GM18873 (cell line): ENCODE data around the gene HSPA6.
"Not testable (repeated sequence)": the region's sequence is repeated elsewhere in the genome, so short reads cannot be mapped to it uniquely, and the experiment has no call there.

Experiments used
- ATAC-seq: cut with Tn5 transposase; IDR thresholded peaks from one replicate; pipeline ENCODE4 v1.9.1; 2021; ENCODE audit warnings: mild to moderate bottlenecking, moderate library complexity, moderate number of reproducible peaks; ENCODE audit not compliant: unreplicated experiment, low FRiP score

The HSPA6 gene

DNA sequence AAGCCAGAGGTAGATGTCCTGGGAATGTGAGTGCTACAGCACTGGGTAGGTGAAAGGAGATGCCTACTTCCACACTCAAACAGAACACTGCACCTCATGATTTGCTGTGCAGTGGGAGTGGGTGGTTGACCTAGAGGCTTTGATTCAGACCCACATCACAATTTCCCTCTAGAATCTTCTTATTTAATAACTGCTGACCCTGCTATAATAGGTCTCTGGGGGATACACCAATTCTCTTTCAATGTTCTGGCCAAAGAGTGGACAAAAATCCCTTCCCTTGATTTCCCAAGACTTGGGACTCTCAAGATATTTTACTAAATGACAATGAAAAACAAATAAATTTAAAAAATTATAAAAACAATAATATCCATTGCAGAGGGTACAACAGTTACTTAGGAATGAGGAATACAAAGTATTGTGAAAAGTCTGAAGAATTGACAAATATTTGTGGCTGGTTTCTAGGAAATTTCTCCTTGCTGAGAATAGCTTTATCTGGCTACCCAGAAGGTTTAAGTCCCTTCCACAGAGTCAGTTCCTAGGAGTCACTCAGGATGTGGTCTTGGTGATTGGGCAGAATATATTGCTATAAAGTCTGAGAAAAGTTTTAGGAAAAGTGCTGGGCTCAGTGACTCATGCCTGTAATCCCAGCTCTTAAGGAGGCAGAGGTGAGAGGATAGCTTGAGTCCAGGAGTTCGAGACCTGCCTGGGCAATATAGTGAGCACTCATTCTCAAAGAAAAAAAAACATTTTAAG lies 21.5 kb upstream of the HSPA6 start:
- no peak for ATAC-seq

GRCh38 chr1:161503394-161503748 lies 21.0 kb upstream of the HSPA6 start:
- no peak for ATAC-seq

- no peak for ATAC-seq
Observed at GRCh38 chr1:161505686-161506085, 18.7 kb upstream of the HSPA6 start.

DNA sequence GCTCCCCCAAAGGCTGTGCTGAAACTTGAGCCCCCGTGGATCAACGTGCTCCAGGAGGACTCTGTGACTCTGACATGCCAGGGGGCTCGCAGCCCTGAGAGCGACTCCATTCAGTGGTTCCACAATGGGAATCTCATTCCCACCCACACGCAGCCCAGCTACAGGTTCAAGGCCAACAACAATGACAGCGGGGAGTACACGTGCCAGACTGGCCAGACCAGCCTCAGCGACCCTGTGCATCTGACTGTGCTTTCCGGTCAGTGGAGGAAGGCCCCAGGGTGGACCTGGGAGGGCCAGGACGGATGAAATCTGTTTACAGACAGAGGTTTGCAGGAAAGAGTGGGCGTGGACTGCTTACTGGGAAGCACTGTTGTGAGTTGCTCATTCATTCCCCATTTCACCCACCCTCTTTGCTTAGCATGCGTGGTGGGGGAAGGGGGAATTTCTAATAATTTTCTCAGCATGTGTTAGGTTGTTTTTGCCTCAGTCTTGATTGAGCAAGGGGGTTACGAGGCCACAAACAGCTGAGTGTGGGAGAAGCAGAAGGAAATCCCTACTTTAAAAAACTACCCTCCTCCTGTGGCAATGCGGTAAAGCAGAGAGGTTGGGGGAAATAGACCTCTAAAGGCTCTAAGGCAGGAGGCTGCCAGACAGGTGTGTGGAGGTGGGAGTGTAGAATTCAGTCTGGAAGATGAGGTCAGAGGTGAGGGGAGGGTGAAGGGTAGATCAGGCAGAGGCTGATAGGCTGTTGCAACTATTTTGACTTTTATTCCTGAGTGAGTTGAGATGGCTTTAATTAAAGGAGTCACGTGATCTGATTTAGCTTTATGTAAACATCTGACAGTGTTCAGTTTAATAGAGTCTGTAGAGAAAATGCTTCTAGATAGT lies 17.8 kb upstream of the HSPA6 start:
- ATAC-seq: no peak

- no peak for ATAC-seq
Observed at GRCh38 chr1:161510477-161510876, 13.9 kb upstream of the HSPA6 start.

GRCh38 chr1:161511018-161511755 lies 13.2 kb upstream of the HSPA6 start:
- no peak for ATAC-seq

- ATAC-seq: no peak
Observed at GRCh38 chr1:161511756-161512060, 12.6 kb upstream of the HSPA6 start.

DNA sequence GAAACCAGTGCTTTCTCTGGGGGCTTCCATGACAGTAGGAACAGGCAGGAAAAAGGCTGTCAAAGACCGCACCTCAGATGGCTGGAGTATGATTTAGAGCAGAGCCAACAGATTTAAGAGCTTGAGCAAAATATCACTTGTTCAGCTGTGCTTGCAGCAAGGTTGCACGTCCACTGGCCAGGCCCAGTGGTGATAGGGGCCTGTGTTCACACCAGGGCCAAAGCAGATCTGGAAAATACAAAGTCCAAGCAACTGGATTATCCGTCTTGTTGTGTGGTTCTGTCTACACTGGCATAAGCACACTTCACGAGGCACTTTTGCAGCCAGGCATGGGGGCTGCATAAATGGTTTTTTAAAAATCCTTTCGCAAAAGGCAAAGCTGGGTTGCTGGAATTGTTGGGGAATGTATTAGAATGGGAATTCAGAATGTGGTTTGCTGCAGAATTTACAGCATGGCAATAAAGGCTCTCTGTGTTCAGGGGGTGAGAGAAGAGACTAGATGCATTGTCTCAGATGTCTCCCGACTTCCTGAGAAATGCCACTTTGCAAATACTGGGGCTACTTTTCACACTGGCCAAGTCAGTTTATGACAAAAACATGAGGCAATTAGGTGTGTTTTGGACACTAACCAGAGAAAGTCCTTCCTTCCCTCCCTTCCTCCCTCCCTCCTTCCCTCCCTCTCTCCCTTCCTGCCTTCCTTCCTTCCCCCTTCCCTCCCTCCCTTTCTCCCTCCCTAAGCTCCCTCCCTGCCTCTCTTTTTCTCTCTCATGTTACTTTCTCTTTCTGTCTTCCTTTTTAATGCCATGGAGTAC lies 11.5 kb upstream of the HSPA6 start:
- not testable (repeated sequence) for ATAC-seq

GRCh38 chr1:161513448-161513780 lies 10.9 kb upstream of the HSPA6 start:
- not testable (repeated sequence) for ATAC-seq

GRCh38 chr1:161513953-161514352 lies 10.4 kb upstream of the HSPA6 start:
- ATAC-seq: not testable (repeated sequence)

DNA sequence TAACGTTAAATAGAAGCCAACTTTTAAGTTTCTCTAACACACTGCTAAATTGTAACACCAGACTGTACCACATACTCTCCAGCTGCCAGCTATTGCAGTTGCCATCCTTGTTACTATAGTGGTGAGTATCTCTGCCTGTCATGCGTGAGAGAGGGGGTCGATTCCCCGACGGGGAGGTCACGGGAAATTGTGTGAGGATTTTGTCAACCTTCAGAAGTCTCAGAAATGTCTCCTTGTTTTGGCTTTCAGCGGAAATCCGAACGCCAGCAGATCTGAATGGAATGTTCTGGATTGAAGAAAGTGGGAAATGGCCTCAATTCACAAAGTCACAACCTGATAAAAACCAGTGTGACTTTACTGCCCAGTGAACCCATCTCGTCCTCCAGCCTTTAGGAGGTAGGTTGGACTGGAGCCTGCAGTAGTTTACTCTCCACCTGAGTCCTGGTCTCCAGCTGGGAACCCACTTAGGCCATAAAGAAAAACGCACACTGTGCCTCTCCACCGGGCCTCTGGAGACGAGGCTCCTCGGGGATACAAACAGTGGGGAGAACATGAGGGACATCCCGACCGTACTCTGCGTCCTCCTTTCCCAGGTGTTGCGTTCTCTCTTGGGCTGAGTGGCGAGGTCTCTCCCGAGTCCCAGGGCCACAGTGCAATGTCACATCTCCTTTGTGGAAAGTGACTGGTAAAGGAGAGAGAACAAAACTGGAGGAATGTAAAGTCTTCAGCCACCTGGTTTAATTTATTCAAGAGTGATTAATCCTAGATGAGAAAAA lies 1.1 kb upstream of the HSPA6 start:
- peak; percentile 15 for ATAC-seq

GRCh38 chr1:161524742-161525291 lies 477 bp downstream of the HSPA6 start:
- peak; percentile 2 for ATAC-seq

- ATAC-seq: not testable (repeated sequence)
Observed at GRCh38 chr1:161525321-161525720, 981 bp downstream of the HSPA6 start.

- ATAC-seq: not testable (repeated sequence)
Observed at GRCh38 chr1:161525918-161526317, 1.6 kb downstream of the HSPA6 start.

DNA sequence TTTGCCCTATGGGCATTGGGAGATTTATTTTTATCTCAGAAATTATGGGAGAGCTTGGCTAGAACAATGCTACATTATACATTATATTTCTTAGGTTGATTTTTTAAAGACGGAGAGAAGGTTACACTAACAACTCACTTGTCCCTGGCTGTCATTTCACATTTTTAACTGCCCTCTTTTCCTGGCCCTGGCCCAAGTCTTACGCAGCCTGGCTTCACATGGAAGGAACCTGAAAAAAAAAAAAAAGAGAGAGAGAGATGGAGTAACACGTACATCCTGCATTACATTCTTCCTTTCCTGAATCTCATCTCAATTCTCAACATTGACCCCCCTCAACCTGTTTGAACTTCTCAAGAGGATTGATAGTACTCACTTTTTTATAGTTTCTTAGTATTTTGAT lies 4.2 kb downstream of the HSPA6 start:
- not testable (repeated sequence) for ATAC-seq

GRCh38 chr1:161529463-161530104 lies 5.2 kb downstream of the HSPA6 start:
- ATAC-seq: not testable (repeated sequence)

DNA sequence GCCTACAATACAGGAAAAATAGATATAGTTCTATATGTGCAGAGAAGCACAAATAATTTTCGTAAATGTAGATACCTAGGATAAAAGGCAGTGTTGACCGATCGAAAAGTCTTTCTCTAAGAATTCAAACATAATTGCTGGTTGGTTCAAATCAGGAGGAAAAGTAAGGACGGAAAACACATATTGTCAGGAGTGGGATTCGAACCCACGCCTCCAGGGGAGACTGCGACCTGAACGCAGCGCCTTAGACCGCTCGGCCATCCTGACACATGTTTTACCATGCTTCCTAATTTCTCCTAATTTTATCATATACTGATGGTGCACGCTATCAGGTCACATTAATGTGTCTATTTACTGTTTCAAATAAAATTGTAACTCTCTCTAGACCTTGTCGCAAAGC lies 5.8 kb downstream of the HSPA6 start:
- peak; percentile 32 for ATAC-seq

DNA sequence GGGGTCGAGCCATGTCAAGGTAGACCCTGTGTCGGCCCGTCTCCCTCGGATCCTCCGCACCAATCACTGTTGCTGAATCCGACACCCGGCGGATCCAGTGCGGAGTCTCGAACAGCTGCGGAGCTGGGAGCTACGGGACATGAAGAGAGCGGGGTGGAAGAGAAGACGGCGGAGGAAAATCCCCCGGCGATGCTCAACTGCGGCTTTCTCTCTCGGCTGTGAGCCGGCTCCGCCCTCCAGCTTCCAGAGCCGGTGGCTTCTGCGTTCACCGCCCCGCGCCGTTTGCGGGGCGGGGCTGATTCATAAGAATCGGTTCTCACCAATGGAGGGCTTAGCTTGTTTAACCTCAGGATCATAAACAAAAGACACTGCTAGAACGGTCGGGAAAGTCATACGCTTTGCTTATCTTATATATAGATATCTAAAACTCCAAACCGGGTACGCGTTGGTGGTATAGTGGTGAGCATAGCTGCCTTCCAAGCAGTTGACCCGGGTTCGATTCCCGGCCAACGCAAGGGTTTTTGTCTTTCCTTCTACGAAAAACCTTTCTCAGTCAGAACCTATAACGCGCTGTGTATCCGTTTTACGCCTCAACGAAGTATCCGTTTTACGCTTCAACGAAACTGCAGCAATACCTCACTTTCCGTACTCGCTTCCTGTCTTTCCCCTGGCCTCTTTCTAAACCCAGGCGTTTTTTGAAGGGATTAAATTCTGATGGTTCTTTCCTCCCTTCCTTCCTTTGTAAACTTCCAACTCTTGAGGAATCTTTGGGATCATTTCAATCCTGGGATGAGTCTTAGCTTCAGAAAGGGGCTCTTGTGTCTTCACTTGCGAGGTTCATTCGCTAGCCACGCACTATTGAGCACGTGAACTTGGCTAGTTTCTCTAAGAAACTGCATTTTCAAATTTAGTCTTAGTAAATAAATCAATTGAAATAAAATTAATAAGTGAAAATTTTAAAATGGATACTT lies 6.6 kb downstream of the HSPA6 start:
- peak; percentile 61 for ATAC-seq
